Omental fat pad (tissue), 4 donors: ENCODE data around the gene CNTN1. TPM values are rescaled to one million over a fixed set of nuclear protein-coding genes. Genes with fewer than 3 reads are reported as not detected.

Source experiments
- ATAC-seq: fragments of 150-250 bp; one replicate; pipeline ENCODE4 v1.9.1; 2016; ENCODE audit warnings: mild to moderate bottlenecking, moderate library complexity; ENCODE audit not compliant: low FRiP score
- DNase-seq: peaks from one replicate; pipeline ENCODE4 v3.0.0-alpha.2; 2019; ENCODE audit warnings: low spot score
- CTCF ChIP-seq, 3 donors: fragments of 450-650 bp; IDR thresholded peaks; one replicate each; pipeline ENCODE4 v1.5.1; 2016 to 2017; ENCODE audit warnings: antibody characterized with exemption in 3 of 3, mild to moderate bottlenecking in 3 of 3, moderate library complexity in 2 of 3
- total RNA-seq, 4 donors: library from RNA; depleted of rRNA; stranded (reverse); fragments of >200 nt; gene quantifications; one replicate each; pipeline ENCODE4 v1.1.0, GENCODE V29; 2016

Gene CNTN1
- total RNA-seq, 4 donors from 2014 or later, result 1.1 to 3.6 (median 1.5) TPM

GRCh38 chr12:40788276-40788675, 96.0 kb downstream of the CNTN1 start:
- DNase-seq (no peak), ATAC-seq (no peak)
- no peak for TF ChIP-seq CTCF (IDR thresholded peaks at IDR 0.05)

DNA sequence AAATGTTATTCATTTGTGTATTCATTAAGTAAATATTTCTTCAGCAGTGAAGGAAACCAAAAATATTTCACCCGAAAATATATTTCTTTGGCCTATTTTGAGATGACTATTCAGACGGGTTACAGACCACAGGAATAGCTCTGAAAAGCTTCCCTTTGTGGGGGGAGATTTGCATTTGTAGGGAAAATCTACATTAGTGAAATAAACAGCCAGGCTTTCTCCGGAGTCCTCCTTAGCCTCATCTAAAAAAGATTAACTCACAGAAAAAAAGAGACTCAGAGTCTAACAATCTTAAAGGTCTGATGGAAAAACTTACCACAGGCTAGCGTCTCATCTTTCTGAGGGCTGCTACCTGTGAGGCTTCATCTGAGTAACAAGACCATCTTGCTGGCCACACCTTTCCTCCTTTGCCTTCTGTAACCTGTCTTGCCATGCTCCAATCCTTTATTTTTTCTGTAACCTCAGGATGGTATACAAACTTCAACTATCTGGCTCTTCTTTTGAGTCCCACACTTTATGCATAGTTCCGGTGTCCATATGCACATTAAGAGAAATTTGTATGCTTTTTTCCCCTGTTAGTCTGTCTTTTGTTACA, 100.7 kb downstream of the CNTN1 start:
- TF ChIP-seq CTCF (IDR thresholded peaks at IDR 0.05), result no peak
- DNase-seq (no peak), ATAC-seq (no peak)

DNA sequence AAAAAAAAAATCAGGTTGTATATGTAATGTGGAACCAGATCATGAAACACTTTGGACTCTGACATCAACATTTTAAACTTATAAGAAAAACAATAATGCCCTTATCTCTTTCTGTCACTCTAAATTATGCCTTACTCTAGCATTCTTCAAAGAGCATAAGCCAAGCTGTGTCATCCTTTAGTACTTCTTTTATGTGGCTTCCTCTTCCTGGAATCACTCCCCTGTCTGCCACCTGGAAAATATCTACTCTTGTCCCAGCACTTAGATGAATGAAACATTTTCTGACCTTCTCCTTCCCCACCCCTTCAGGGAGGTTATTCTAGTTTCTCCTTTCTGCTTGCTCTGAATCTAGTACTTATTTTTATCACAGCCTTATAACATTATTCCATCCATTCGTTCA, 101.2 kb downstream of the CNTN1 start:
- DNase-seq, result no peak
- ATAC-seq, result no peak
- TF ChIP-seq CTCF (IDR thresholded peaks at IDR 0.05), result no peak

DNA sequence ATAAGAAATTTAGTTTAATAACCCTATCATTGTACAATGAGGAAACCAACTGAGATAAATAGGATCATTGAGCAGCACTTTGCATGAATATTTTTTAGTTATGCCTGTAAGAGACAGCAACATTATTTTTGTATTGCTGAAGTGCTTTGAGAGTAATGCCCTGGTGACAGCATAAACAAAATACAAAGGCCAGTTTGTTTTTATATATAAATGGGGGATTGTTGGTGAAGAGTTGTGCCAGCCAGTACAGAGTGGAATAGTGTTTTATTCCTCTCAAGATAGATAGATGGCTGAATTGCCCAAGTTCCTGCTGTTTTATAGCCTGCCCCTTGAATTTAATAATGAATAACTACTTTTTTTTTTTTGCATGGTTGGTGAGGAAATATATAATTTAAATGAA, 101.8 kb downstream of the CNTN1 start:
- no peak for TF ChIP-seq CTCF (IDR thresholded peaks at IDR 0.05)
- DNase-seq (no peak), ATAC-seq (no peak)

DNA sequence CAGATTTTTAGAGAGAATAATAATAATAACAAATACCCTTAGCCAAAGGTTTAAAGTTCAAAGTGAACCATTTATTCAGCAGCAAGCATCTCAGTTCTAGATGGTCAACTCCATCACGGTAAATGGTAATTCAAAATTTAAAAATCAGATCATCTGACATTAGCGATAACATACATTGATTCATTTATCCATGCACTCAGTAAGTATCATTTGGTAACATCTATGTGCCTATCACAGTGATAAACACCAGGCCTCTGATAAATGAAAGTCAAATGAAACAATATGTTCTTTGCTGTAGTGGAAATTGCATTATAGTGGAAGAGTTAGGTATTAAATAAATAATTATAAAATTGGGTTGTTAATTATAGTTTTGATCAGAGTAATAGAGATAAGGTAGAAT, 108.8 kb downstream of the CNTN1 start:
- ATAC-seq, result no peak
- TF ChIP-seq CTCF (IDR thresholded peaks at IDR 0.05), result no peak

DNA sequence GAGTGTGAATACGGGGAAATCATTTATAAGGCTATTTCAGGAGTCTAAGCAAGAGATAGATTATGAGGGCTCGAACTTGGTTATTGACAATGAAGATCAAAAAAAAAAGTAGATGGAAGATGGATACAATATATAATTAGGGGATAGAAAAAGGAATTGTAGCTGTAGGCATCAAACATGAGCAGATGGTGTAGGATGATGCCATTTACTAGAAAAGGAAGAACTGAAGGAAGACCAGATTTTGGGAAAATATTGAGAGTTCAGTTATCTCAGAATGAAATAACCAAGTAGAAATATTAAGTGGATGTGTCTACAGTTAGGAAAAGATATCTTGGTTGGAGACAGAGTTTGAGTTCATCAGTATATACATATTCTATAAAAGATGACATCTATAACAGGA, 109.6 kb downstream of the CNTN1 start:
- TF ChIP-seq CTCF (IDR thresholded peaks at IDR 0.05), result no peak

More for the DNA sequence above, 108.8 kb downstream of the CNTN1 start:
- no peak for DNase-seq

GRCh38 chr12:40802656-40803055, 110.4 kb downstream of the CNTN1 start:
- no peak for ATAC-seq

More for the DNA sequence above, 109.6 kb downstream of the CNTN1 start:
- no peak for DNase-seq
- ATAC-seq, result no peak

More at GRCh38 chr12:40802656-40803055, 110.4 kb downstream of the CNTN1 start:
- no peak for TF ChIP-seq CTCF (IDR thresholded peaks at IDR 0.05)
- no peak for DNase-seq
